Mesendoderm (in vitro differentiated cells): ENCODE measurements around the gene SMTN.
"Not testable (repeated sequence)": the region's sequence is repeated elsewhere in the genome, so short reads cannot be mapped to it uniquely, and the experiment has no call there.

Experiments used
- DNase-seq: peaks from one replicate; pipeline ENCODE4 v3.0.0; 2013
- H2AK5ac ChIP-seq: 2 replicates; pipeline ENCODE4 v1.6.1; 2013; ENCODE audit warnings: low read length, inconsistent platforms
- H2BK120ac ChIP-seq: 2 replicates; pipeline ENCODE4 v1.6.1; 2013; ENCODE audit warnings: low read depth, mild to moderate bottlenecking, low read length, moderate library complexity, mixed read lengths
- H2BK15ac ChIP-seq: replicated peaks from 2 replicates; pipeline ENCODE4 v1.6.1; 2013; ENCODE audit warnings: low read depth, mild to moderate bottlenecking, moderate library complexity
- H2BK5ac ChIP-seq: 2 replicates; pipeline ENCODE4 v1.6.1; 2013; ENCODE audit warnings: low read length, inconsistent platforms
- H3K18ac ChIP-seq: 2 replicates; pipeline ENCODE4 v1.6.1; 2013; ENCODE audit warnings: mild to moderate bottlenecking, low read length, mixed read lengths
- H3K23ac ChIP-seq: one replicate; pipeline ENCODE4 v1.6.1; 2013; ENCODE audit warnings: low read length
- H3K27ac ChIP-seq: 2 replicates; pipeline ENCODE4 v1.5.1; 2013; ENCODE audit warnings: low read depth, mild to moderate bottlenecking, inconsistent platforms, low read length, moderate library complexity
- H3K27me3 ChIP-seq: 2 replicates; pipeline ENCODE4 v1.6.1; 2013; ENCODE audit warnings: low read length, control low read depth, mild to moderate bottlenecking, inconsistent platforms; ENCODE audit not compliant: insufficient read depth, poor library complexity
- H3K36me3 ChIP-seq: 2 replicates; pipeline ENCODE4 v1.6.1; 2013; ENCODE audit warnings: low read length, inconsistent platforms; ENCODE audit not compliant: control insufficient read depth, insufficient read depth
- H3K4ac ChIP-seq: one replicate; pipeline ENCODE4 v1.6.1; 2013; ENCODE audit warnings: low read depth, mild to moderate bottlenecking, low read length, moderate library complexity
- H3K4me1 ChIP-seq: 2 replicates; pipeline ENCODE4 v1.6.1; 2013; ENCODE audit warnings: low read depth, low read length, inconsistent platforms; ENCODE audit not compliant: control insufficient read depth
- H3K4me2 ChIP-seq: 2 replicates; pipeline ENCODE4 v1.6.1; 2013; ENCODE audit warnings: low read length
- H3K4me3 ChIP-seq: 2 replicates; pipeline ENCODE4 v1.5.1; 2013; ENCODE audit warnings: mild to moderate bottlenecking, low read length
- H3K56ac ChIP-seq: one replicate; pipeline ENCODE4 v1.6.1; 2013; ENCODE audit warnings: low read length
- H3K79me1 ChIP-seq: 2 replicates; pipeline ENCODE4 v1.6.1; 2013; ENCODE audit warnings: low read length, inconsistent platforms
- H3K79me2 ChIP-seq: 2 replicates; pipeline ENCODE4 v1.6.1; 2013; ENCODE audit warnings: mild to moderate bottlenecking, low read length; ENCODE audit not compliant: control insufficient read depth, insufficient read depth
- H3K9ac ChIP-seq: 2 replicates; pipeline ENCODE4 v1.6.1; 2013; ENCODE audit warnings: low read length, inconsistent platforms
- H4K5ac ChIP-seq: one replicate; pipeline ENCODE4 v1.6.1; 2013; ENCODE audit warnings: low read length
- H4K8ac ChIP-seq: one replicate; pipeline ENCODE4 v1.6.1; 2013; ENCODE audit warnings: low read depth, mild to moderate bottlenecking, control low read depth, low read length, moderate library complexity
- WGBS: extraction: QIAGEN DNeasy Blood & Tissue Kit; methylation state at CpG from one replicate; pipeline ENCODE4 v1.1.7; 2013; ENCODE audit warnings: low lambda C conversion rate, missing lambda C conversion rate; ENCODE audit not compliant: insufficient coverage; ENCODE audit errors: extremely low coverage; 5-methylcytosine and 5-hydroxymethylcytosine counted together

The SMTN gene

GRCh38 chr22:31055117-31055634 is 25.9 kb upstream of the SMTN start:
- H3K27ac ChIP-seq: no peak overlapping the region
- no peak overlapping the region for H3K56ac ChIP-seq

GRCh38 chr22:31055635-31056159 is 25.4 kb upstream of the SMTN start:
- no peaks in the 10 kb centered on the region for H3K36me3 ChIP-seq
- H3K27ac ChIP-seq: no peak overlapping the region
- no peak overlapping the region for H3K4ac ChIP-seq
- peak; percentile 86 for DNase-seq
- H3K27me3 ChIP-seq: no peaks in the 10 kb centered on the region
- H3K4me3 ChIP-seq: no peak overlapping the region
- no peaks in the 10 kb centered on the region for H3K4me1 ChIP-seq
- no peak overlapping the region for H2BK5ac ChIP-seq
- H4K8ac ChIP-seq: no peak overlapping the region
- H2AK5ac ChIP-seq: no peak overlapping the region
- no CpG with 5 or more reads among the region's 13 CpGs for WGBS
- H4K5ac ChIP-seq: no peak overlapping the region
- no peak overlapping the region for H2BK15ac ChIP-seq
- H3K79me1 ChIP-seq: no peaks in the 10 kb centered on the region
- no peak overlapping the region for H3K18ac ChIP-seq
- H3K4me2 ChIP-seq: no peak overlapping the region
- peak overlapping the region; percentile 24 for H3K9ac ChIP-seq
- no peak overlapping the region for H2BK120ac ChIP-seq
- no peaks in the 10 kb centered on the region for H3K79me2 ChIP-seq
- H3K56ac ChIP-seq: no peak overlapping the region
- no peak overlapping the region for H3K23ac ChIP-seq

More at GRCh38 chr22:31055117-31055634, 25.9 kb upstream of the SMTN start:
- no peak overlapping the region for H3K4me3 ChIP-seq
- no peaks in the 10 kb centered on the region for H3K79me2 ChIP-seq
- H3K18ac ChIP-seq: no peak overlapping the region
- no peaks in the 10 kb centered on the region for H3K36me3 ChIP-seq
- no peak overlapping the region for H4K8ac ChIP-seq
- no peak overlapping the region for H2BK15ac ChIP-seq
- H3K9ac ChIP-seq: no peak overlapping the region
- no peaks in the 10 kb centered on the region for H3K79me1 ChIP-seq
- no peak overlapping the region for H2BK120ac ChIP-seq
- H3K4me2 ChIP-seq: no peak overlapping the region
- no CpG with 5 or more reads among the region's 5 CpGs for WGBS
- H2AK5ac ChIP-seq: no peak overlapping the region
- no peaks in the 10 kb centered on the region for H3K4me1 ChIP-seq
- no peak overlapping the region for H3K4ac ChIP-seq
- no peak overlapping the region for H4K5ac ChIP-seq
- H2BK5ac ChIP-seq: no peak overlapping the region
- H3K23ac ChIP-seq: no peak overlapping the region
- H3K27me3 ChIP-seq: no peaks in the 10 kb centered on the region
- DNase-seq: no peak

DNA sequence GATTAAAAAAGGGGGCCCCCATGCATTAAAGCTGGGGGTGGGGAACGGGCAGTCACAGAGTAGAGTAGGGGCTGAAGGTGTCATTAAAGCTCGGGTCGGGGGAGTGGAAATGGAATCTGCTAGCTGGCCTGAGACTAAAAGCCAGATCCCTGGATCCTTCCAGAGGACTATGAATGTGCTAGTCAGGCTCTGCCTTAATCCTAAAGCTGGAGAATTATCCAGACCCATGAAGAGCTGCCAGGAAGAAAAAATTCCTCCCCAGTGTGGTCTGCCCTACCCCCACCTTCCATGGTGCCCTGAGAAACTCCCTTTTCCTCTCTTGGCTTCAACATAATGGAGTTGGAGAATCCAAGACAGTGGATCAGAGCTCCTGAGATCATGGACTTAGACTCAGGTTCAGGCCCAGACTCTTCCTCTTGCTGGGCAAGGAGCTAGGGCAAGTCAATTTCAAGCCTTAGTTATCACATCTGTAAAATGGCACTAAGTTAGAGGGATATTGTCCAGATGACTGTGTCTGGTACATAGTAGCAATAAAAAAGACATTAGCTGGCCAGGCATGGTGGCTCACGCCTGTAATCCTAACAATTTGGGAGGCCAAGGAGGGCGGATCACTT is 24.0 kb upstream of the SMTN start:
- H2BK5ac ChIP-seq: no peak overlapping the region
- no peaks in the 10 kb centered on the region for H3K36me3 ChIP-seq
- no peaks in the 10 kb centered on the region for H3K27me3 ChIP-seq
- no peak overlapping the region for H3K56ac ChIP-seq
- no peak overlapping the region for H3K23ac ChIP-seq
- no peak overlapping the region for H3K4ac ChIP-seq
- no peak overlapping the region for H4K8ac ChIP-seq
- H3K4me2 ChIP-seq: no peak overlapping the region
- no peak overlapping the region for H2BK15ac ChIP-seq
- no peak overlapping the region for H3K4me3 ChIP-seq
- no peak for DNase-seq
- no peaks in the 10 kb centered on the region for H3K4me1 ChIP-seq
- no peak overlapping the region for H4K5ac ChIP-seq
- no CpG with 5 or more reads among the region's 5 CpGs for WGBS
- no peak overlapping the region for H2BK120ac ChIP-seq
- no peak overlapping the region for H3K18ac ChIP-seq
- H3K79me1 ChIP-seq: no peaks in the 10 kb centered on the region
- H3K9ac ChIP-seq: no peak overlapping the region
- no peak overlapping the region for H3K27ac ChIP-seq
- no peak overlapping the region for H2AK5ac ChIP-seq
- no peaks in the 10 kb centered on the region for H3K79me2 ChIP-seq

DNA sequence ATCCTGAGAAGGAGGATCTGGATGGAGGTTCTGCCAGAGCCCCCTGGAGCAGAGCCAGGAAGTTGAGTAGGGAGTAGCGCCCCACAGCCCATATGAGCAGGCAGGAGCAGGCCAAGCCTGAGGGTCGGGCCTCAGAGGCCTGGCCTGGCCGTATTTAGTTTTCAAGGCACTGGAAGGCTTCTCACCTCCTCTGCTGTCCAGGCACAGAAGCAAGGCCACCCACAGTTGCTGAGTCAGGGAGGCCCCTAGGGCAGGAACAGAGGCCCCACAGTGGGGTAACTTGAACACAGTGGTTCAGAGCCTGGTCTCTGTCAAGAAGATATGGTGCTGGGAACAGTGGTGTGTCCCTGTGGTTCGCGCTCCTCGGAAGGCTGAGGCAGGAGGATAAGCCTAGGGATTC is 21.5 kb upstream of the SMTN start:
- H3K4ac ChIP-seq, H3K9ac ChIP-seq, DNase-seq, H3K79me1 ChIP-seq, H3K79me2 ChIP-seq, H2BK15ac ChIP-seq, H3K4me3 ChIP-seq, H2BK5ac ChIP-seq, H3K23ac ChIP-seq, H3K27ac ChIP-seq, H3K4me1 ChIP-seq, H2BK120ac ChIP-seq, H3K18ac ChIP-seq, H4K5ac ChIP-seq, H3K56ac ChIP-seq, H3K4me2 ChIP-seq, H2AK5ac ChIP-seq, H3K36me3 ChIP-seq, H3K27me3 ChIP-seq, H4K8ac ChIP-seq: not testable (repeated sequence)
- no CpG with 5 or more reads among the region's 6 CpGs for WGBS

- no CpG with 5 or more reads among the region's 2 CpGs for WGBS
- H3K27me3 ChIP-seq: no peaks in the 10 kb centered on the region
- no peak overlapping the region for H3K4ac ChIP-seq
- H3K23ac ChIP-seq: no peak overlapping the region
- no peaks in the 10 kb centered on the region for H3K4me1 ChIP-seq
- H4K5ac ChIP-seq: no peak overlapping the region
- no peak overlapping the region for H2AK5ac ChIP-seq
- no peaks in the 10 kb centered on the region for H3K79me2 ChIP-seq
- H3K4me2 ChIP-seq: no peak overlapping the region
- no peak overlapping the region for H3K27ac ChIP-seq
- H2BK120ac ChIP-seq: no peak overlapping the region
- H3K79me1 ChIP-seq: no peaks in the 10 kb centered on the region
- no peaks in the 10 kb centered on the region for H3K36me3 ChIP-seq
- no peak overlapping the region for H2BK5ac ChIP-seq
- no peak overlapping the region for H2BK15ac ChIP-seq
- no peak overlapping the region for H3K4me3 ChIP-seq
- no peak overlapping the region for H3K56ac ChIP-seq
- no peak overlapping the region for H4K8ac ChIP-seq
- no peak overlapping the region for H3K9ac ChIP-seq
- no peak for DNase-seq
- no peak overlapping the region for H3K18ac ChIP-seq
These were observed 18.4 kb upstream of the SMTN start for GRCh38 chr22:31062566-31063230.
